Body of pancreas (tissue), 4 donors: ENCODE measurements around the gene CTDSPL. TPM values are rescaled to one million over a fixed set of nuclear protein-coding genes. Genes with fewer than 3 reads are reported as not detected.

ENCODE experiments used
- ATAC-seq: fragments of 150-250 bp; one replicate; pipeline ENCODE4 v1.9.1; 2016
- DNase-seq, 4 donors: peaks; one replicate each; pipeline ENCODE4 v3.0.0-alpha.2; 2019
- H3K27ac ChIP-seq, 4 donors: fragments of 200-600 bp; sonication (generic); 1 replicate in 3 of 4; 2 replicates in 1 of 4; pipeline versions ENCODE4 v1.5.1 to v1.6.1; 2016 to 2019; ENCODE audit warnings: mild to moderate bottlenecking in 1 of 4, mixed read lengths in 1 of 4, moderate library complexity in 1 of 4
- H3K27me3 ChIP-seq, 2 donors: fragments of 200-600 bp; sonication (generic); one replicate each; pipeline ENCODE4 v1.6.0; 2016; ENCODE audit warnings: mild to moderate bottlenecking in 1 of 2
- H3K36me3 ChIP-seq, 2 donors: fragments of 200-600 bp; sonication (generic); replicated peaks in 1 of 2; 2 replicates each; pipeline ENCODE4 v1.5.1; 2016; ENCODE audit warnings: low read depth in 2 of 2; ENCODE audit not compliant: insufficient read depth in 1 of 2
- H3K4me1 ChIP-seq: fragments of 200-600 bp; sonication (generic); one replicate; pipeline ENCODE4 v1.6.0; 2016
- H3K4me3 ChIP-seq, 2 donors: fragments of 200-600 bp; sonication (generic); 1 replicate in 1 of 2; 2 replicates in 1 of 2; pipeline ENCODE4 v1.5.1; 2016 to 2019
- H3K9me3 ChIP-seq, 3 donors: fragments of 200-600 bp; sonication (generic); 1 replicate in 2 of 3; 2 replicates in 1 of 3; pipeline ENCODE4 v1.5.1; 2016
- CTCF ChIP-seq, 7 experiments: fragments of 450-650 bp in 4 of 7; fragments of 200-600 bp in 3 of 7; sonication (generic) in 3 of 7; IDR thresholded peaks; one replicate each; pipeline ENCODE4 v1.5.1; 2016 to 2019; ENCODE audit warnings: antibody characterized with exemption in 7 of 7
- POLR2A ChIP-seq, 3 donors: fragments of 450-650 bp; IDR thresholded peaks; one replicate each; pipeline ENCODE4 v1.6.1; 2016; ENCODE audit warnings: antibody characterized with exemption in 3 of 3, mild to moderate bottlenecking in 2 of 3
- WGBS, 2 donors: methylation state at CpG; one replicate each; pipeline ENCODE4 v1.1.5; 2017; 5-methylcytosine and 5-hydroxymethylcytosine counted together
- intact Hi-C: fragments of 100-400 bp; cut with DNase I; formaldehyde crosslinking; loops from one replicate; pipeline ENCODE4 v1.15.1; 2023
- total RNA-seq, 2 donors: library from RNA; depleted of rRNA; stranded (reverse); fragments of >200 nt; gene quantifications; one replicate each; pipeline ENCODE4 v1.1.0, GENCODE V29; 2016

Gene CTDSPL
- total RNA-seq, 2 donors from 2014 or later: 23.6 to 25.4 TPM

GRCh38 chr3:37995652-37996641, 134.3 kb downstream of the CTDSPL start:
- WGBS, 2 donors: 75 to 85% methylated on average over 9 to 10 of the region's 10 CpGs
- Histone ChIP-seq H3K4me1 (peaks cover 29% of the 10 kb centered on the region), H3K4me3 (no peak overlapping the region), H3K9me3 (no peaks in the 10 kb centered on the region), H3K27me3 (no peaks in the 10 kb centered on the region), H3K27ac (no peak overlapping the region), H3K36me3 (no peaks in the 10 kb centered on the region)
- intact Hi-C loops: no loop called here
- peak in 1 of 4 donors; percentile 10 for DNase-seq
- TF ChIP-seq CTCF (IDR thresholded peaks at IDR 0.05): peak in 2 of 7 experiments; percentile 9 to 12
- no peak for TF ChIP-seq POLR2A (IDR thresholded peaks at IDR 0.05)
- ATAC-seq: no peak

GRCh38 chr3:37996785-37997301, 135.2 kb downstream of the CTDSPL start:
- peak; percentile 58 for ATAC-seq
- Histone ChIP-seq H3K4me3 (no peak overlapping the region), H3K27me3 (no peaks in the 10 kb centered on the region), H3K9me3 (no peaks in the 10 kb centered on the region), H3K27ac (peak overlapping the region in 1 of 4 donors; percentile 4), H3K4me1 (peaks cover 38% of the 10 kb centered on the region), H3K36me3 (no peaks in the 10 kb centered on the region)
- intact Hi-C loops: no loop called here
- WGBS, 2 donors: 25 to 45% methylated on average over 5 to 7 of the region's 7 CpGs
- no peak for TF ChIP-seq POLR2A (IDR thresholded peaks at IDR 0.05)
- peak; percentile 75 to 95 (median 87) for TF ChIP-seq CTCF (IDR thresholded peaks at IDR 0.05)
- DNase-seq: peak; percentile 79 to 88 (median 86)

- Histone ChIP-seq H3K27me3 (no peaks in the 10 kb centered on the region), H3K9me3 (no peaks in the 10 kb centered on the region), H3K4me1 (peaks cover 38% of the 10 kb centered on the region), H3K36me3 (no peaks in the 10 kb centered on the region), H3K4me3 (no peak overlapping the region), H3K27ac (peak overlapping the region in 1 of 4 donors; percentile 4)
- TF ChIP-seq POLR2A (IDR thresholded peaks at IDR 0.05): no peak
- no peak for TF ChIP-seq CTCF (IDR thresholded peaks at IDR 0.05)
- DNase-seq (no peak), ATAC-seq (no peak)
- 85 to 100% methylated on average over 1 to 6 of the region's 10 CpGs for WGBS, 2 donors
- intact Hi-C loops: no loop called here
Observed at GRCh38 chr3:37997342-37997741, 135.7 kb downstream of the CTDSPL start.

GRCh38 chr3:37997791-37998370, 136.2 kb downstream of the CTDSPL start:
- peak in 2 of 4 donors; percentile 30 for DNase-seq

More at GRCh38 chr3:37997791-37998370, 136.2 kb downstream of the CTDSPL start:
- no peak for TF ChIP-seq POLR2A (IDR thresholded peaks at IDR 0.05)
- no peak for TF ChIP-seq CTCF (IDR thresholded peaks at IDR 0.05)
- 89 to 100% methylated on average over 2 to 6 of the region's 6 CpGs for WGBS, 2 donors
- Histone ChIP-seq H3K4me3 (no peak overlapping the region), H3K27me3 (no peaks in the 10 kb centered on the region), H3K36me3 (no peaks in the 10 kb centered on the region), H3K9me3 (no peaks in the 10 kb centered on the region), H3K27ac (peak overlapping the region; percentile 86 to 91 (median 89)), H3K4me1 (peaks cover 35% of the 10 kb centered on the region)
- no peak for ATAC-seq
- intact Hi-C loops: no loop called here
